ENCODE results near the gene SCIMP. TPM values are rescaled to one million over a fixed set of nuclear protein-coding genes. Genes with fewer than 3 reads are reported as not detected.
"Not testable (repeated sequence)": the region's sequence is repeated elsewhere in the genome, so short reads cannot be mapped to it uniquely, and the experiment has no call there.

The SCIMP gene
- total and polyA plus RNA-seq, 7 experiments from 2014 or later = 0.33 to 24.8 (median 1.4) TPM; not detected in 1

DNA sequence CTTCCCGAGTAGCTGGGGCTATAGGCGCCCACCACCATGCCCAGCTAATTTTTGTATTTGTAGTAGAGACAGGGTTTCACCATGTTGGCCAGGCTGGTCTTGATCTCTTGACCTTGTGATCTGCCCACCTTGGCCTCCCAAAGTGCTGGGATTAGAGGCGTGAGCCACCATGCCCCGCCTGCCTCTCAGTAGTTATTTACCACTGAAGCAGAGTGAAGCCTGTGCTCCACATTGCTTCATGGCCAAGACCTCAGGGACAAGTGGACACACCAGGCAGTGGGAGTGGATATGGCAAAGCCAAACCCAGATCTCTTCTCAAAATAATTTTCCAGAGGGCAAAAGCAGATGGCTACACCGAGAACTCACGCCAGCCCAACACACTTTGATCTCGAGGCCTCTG lies 1.2 kb downstream of the SCIMP start:
- POLR2A ChIA-PET; H3K9me3 ChIP-seq (ENCODE audit: control insufficient read depth in 2 of 3, low read length in 3 of 3); H3K36me3 ChIP-seq (ENCODE audit: control insufficient read depth in 2 of 3, insufficient read depth in 3 of 3, low read length in 3 of 3); H3K4me3 ChIP-seq (ENCODE audit: low read length); H3K27ac ChIP-seq (ENCODE audit: low read depth, low read length); H3K4me3 Mint-ChIP-seq; intact Hi-C loops (cut with micrococcal nuclease); H3K27me3 Mint-ChIP-seq; ATAC-seq; DNase-seq; H3K27me3 ChIP-seq (ENCODE audit: control insufficient read depth in 2 of 2, insufficient read depth in 2 of 2, low read length in 2 of 2); CTCF ChIA-PET; H3K9me3 Mint-ChIP-seq: not testable (repeated sequence)
- H3K27ac Mint-ChIP-seq = peak overlapping the region in 1 of 9 donors; percentile 17
- peaks cover 4 to 40% (median 23%) of the 10 kb centered on the region in 7 donors for H3K4me1 Mint-ChIP-seq
- peaks cover 4 to 26% of the 10 kb centered on the region in 2 donors for H3K4me1 ChIP-seq (ENCODE audit: control insufficient read depth in 2 of 2, insufficient read depth in 2 of 2, low read length in 2 of 2)
- peaks cover 0 to 31% (median 13%) of the 10 kb centered on the region in 5 donors for H3K36me3 Mint-ChIP-seq

DNA sequence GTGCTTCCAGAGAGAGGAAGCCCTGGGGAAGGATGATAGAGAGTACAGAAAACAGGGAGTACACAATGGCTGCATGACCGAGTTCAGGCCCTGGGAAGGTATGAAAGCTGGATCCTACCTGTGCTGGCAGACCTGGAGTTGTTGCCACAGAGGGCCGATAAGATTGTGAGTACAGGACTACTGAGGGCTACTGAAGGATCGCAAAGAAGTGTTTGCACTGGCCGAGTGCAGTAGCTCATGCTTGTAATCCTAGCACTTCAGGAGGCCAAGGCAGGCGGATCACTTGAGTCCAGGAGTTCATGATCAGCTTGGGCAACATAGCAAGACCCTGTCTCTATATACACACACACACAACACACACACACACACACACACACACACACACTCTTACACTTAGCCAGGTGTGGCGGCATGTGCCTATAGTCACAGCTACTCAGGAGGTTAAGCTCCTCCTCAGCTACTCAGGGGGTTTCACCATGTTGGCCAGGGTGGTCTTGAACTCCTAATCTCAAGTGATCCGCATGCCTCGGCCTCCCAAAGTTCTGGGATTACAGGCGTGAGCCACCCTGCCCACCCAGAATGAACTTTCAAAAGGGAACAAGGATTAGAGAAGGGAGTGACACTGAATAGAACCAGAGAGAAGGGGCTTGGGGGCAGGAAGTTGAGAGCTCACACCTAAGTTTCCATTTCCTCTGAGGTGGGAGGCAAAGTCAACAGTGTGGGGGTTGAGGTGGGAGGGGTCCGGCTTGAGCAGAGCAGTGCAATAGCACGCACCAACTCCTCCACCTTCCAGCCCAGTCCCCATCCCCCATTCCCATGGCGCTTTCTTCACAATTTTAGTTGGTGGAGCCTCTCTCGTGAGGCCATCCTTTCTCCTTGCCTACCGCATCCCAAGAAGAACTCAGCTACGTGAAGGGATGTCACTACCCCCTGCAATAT lies 7.5 kb downstream of the SCIMP start:
- H3K9me3 Mint-ChIP-seq = peaks cover 0 to 2% (median 0%) of the 10 kb centered on the region in 11 donors
- no peaks in the 10 kb centered on the region for H3K9me3 ChIP-seq (ENCODE audit: control insufficient read depth in 2 of 3, low read length in 3 of 3)
- H3K27me3 ChIP-seq (ENCODE audit: control insufficient read depth in 2 of 2, insufficient read depth in 2 of 2, low read length in 2 of 2) = no peaks in the 10 kb centered on the region
- H3K4me3 Mint-ChIP-seq = peak overlapping the region in 8 of 10 donors; percentile 38 to 64 (median 46)
- peaks cover 11 to 45% of the 10 kb centered on the region in 2 donors for H3K4me1 ChIP-seq (ENCODE audit: control insufficient read depth in 2 of 2, insufficient read depth in 2 of 2, low read length in 2 of 2)
- H3K36me3 Mint-ChIP-seq = peaks cover 0 to 51% (median 13%) of the 10 kb centered on the region in 5 donors
- H3K4me1 Mint-ChIP-seq = peaks cover 5 to 50% (median 32%) of the 10 kb centered on the region in 7 donors
- no peaks in the 10 kb centered on the region for H3K27me3 Mint-ChIP-seq
- peak in 2 of 9 donors; percentile 22 to 27 for DNase-seq
- peak overlapping the region in 8 of 9 donors; percentile 74 to 92 (median 79) for H3K27ac Mint-ChIP-seq
- H3K27ac ChIP-seq (ENCODE audit: low read depth, low read length) = no peak overlapping the region
- intact Hi-C loops (cut with micrococcal nuclease) = loop anchor here in 1 of 2 donors (2.0 kb wide), 1 partner anchor 16 kb away; no protein-coding TSS in a partner anchor
- ChIA-PET CTCF (interaction anchor here (0.8 to 1.2 kb wide), 2 partner anchors 10 to 15 kb away, joined by 4 to 5 read pairs; no protein-coding TSS in a partner anchor), POLR2A (interaction anchor here (1.0 to 1.8 kb wide), 5 partner anchors 10 to 56 kb away, joined by 3 to 9 read pairs (median 4); partner anchors contain the start of gene ZNF594)
- peak overlapping the region; percentile 33 for H3K4me3 ChIP-seq (ENCODE audit: low read length)
- ATAC-seq = peak; percentile 74
- H3K36me3 ChIP-seq (ENCODE audit: control insufficient read depth in 2 of 3, insufficient read depth in 3 of 3, low read length in 3 of 3) = peaks cover 0 to 6% (median 0%) of the 10 kb centered on the region in 3 experiments

DNA sequence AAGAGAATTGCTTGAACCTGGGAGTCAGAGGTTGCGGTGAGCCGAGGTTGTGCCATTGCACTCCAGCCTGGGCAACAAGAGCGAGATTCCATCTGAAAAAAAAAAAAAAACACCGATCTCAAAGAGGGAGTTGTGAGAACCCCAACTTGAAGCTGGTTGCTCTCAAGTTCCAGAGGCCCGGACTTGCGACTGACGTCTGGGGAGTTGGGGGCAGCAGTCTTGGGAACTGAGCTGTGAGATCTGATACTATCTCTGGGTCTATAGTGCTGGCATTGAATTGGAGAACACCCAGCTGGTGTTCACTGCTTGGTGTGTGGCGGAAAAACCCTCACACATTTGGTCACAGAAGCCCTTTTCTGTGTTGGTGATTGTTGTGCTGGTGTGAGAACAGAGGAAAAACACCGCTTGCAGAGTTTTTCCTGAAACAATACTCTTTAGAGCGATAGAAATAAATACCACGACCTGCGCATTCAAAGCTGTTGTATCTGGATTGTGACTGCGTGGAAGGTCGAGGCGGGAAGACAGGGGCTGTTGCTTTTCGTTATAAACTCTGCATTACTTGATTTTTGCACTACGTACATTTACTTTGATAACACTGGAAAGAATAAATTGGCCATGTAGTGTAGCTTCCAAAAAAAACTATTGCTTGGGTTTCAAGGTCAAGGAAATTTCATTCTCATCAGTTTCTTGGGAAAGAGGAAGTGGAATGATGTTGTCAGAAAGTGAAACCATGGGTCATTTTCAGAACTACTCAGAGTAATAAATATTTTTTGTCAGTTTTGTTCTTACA lies 8.8 kb downstream of the SCIMP start:
- ChIA-PET POLR2A (interaction anchor here (0.6 to 1.6 kb wide), 3 partner anchors 11 to 56 kb away, joined by 4 to 5 read pairs (median 4); partner anchors contain the start of gene RABEP1), CTCF (interaction anchor here (0.6 kb wide), 1 partner anchor 1210 kb away, joined by 4 read pairs; no protein-coding TSS in a partner anchor)
- H3K4me3 ChIP-seq (ENCODE audit: low read length) = no peak overlapping the region
- Mint-ChIP-seq H3K4me1 (peaks cover 5 to 58% (median 38%) of the 10 kb centered on the region in 7 donors), H3K27ac (peak overlapping the region in 5 of 9 donors; percentile 6 to 81 (median 73)), H3K9me3 (peaks cover 0 to 2% (median 0%) of the 10 kb centered on the region in 11 donors), H3K27me3 (no peaks in the 10 kb centered on the region), H3K4me3 (peak overlapping the region in 2 of 10 donors; percentile 5 to 59), H3K36me3 (peaks cover 0 to 52% (median 17%) of the 10 kb centered on the region in 5 donors)
- no peak overlapping the region for H3K27ac ChIP-seq (ENCODE audit: low read depth, low read length)
- H3K27me3 ChIP-seq (ENCODE audit: control insufficient read depth in 2 of 2, insufficient read depth in 2 of 2, low read length in 2 of 2) = no peaks in the 10 kb centered on the region
- ATAC-seq (peak; percentile 28), DNase-seq (no peak)
- H3K4me1 ChIP-seq (ENCODE audit: control insufficient read depth in 2 of 2, insufficient read depth in 2 of 2, low read length in 2 of 2) = peaks cover 11 to 58% of the 10 kb centered on the region in 2 donors
- no peaks in the 10 kb centered on the region for H3K9me3 ChIP-seq (ENCODE audit: control insufficient read depth in 2 of 3, low read length in 3 of 3)
- H3K36me3 ChIP-seq (ENCODE audit: control insufficient read depth in 2 of 3, insufficient read depth in 3 of 3, low read length in 3 of 3) = peaks cover 0 to 6% (median 0%) of the 10 kb centered on the region in 3 experiments
- intact Hi-C loops (cut with micrococcal nuclease) = loop anchor here in 1 of 2 donors (2.0 kb wide), 1 partner anchor 17 kb away; no protein-coding TSS in a partner anchor

DNA sequence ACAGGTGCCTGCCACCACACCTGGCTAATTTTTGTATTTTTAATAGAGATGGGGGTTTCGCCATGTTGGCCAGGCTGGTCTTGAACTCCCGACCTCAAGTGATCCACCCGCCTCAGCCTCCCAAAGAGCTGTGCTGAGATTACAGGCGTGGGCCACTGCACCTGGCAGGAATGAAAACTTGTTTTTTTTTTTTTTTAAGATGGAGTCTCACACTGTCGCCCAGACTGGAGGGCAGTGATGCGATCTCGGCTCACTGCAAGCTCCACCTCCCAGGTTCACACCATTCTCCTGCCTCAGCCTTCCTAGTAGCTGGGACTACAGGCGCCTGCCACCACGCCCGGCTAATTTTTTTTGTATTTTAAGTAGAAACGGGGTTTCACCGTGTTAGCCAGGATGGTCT lies 12.7 kb downstream of the SCIMP start:
- H3K4me1 Mint-ChIP-seq = peaks cover 0 to 38% (median 30%) of the 10 kb centered on the region in 7 donors
- H3K27ac ChIP-seq (ENCODE audit: low read depth, low read length); POLR2A ChIA-PET; H3K9me3 ChIP-seq (ENCODE audit: control insufficient read depth in 2 of 3, low read length in 3 of 3); H3K4me3 ChIP-seq (ENCODE audit: low read length); intact Hi-C loops (cut with micrococcal nuclease); H3K27me3 ChIP-seq (ENCODE audit: control insufficient read depth in 2 of 2, insufficient read depth in 2 of 2, low read length in 2 of 2); CTCF ChIA-PET; H3K4me3 Mint-ChIP-seq; DNase-seq; H3K9me3 Mint-ChIP-seq; H3K27me3 Mint-ChIP-seq; H3K36me3 ChIP-seq (ENCODE audit: control insufficient read depth in 2 of 3, insufficient read depth in 3 of 3, low read length in 3 of 3); ATAC-seq: not testable (repeated sequence)
- peaks cover 2 to 33% of the 10 kb centered on the region in 2 donors for H3K4me1 ChIP-seq (ENCODE audit: control insufficient read depth in 2 of 2, insufficient read depth in 2 of 2, low read length in 2 of 2)
- H3K36me3 Mint-ChIP-seq = peaks cover 0 to 36% (median 12%) of the 10 kb centered on the region in 5 donors
- peak overlapping the region in 4 of 9 donors; percentile 2 to 89 (median 45) for H3K27ac Mint-ChIP-seq

DNA sequence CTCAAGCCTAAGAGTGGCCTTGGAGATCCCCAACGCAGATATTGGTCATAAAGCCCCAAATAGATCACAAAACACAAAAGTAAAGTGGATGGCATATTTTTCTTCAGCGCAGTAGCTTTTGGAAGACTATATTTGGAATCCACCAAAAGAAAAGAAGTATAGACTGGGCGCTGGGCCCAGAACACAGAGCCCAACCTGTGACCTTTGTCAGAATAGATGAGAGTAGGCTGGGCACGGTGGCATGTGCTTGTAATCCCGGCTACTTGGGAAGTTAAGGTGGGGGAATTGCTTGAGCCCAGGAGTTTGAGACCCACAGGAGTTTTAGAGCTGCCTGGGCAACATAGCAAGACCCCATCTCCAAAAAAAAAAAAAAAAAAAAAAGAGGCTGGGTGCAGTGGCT lies 14.6 kb downstream of the SCIMP start:
- Mint-ChIP-seq H3K4me1 (peaks cover 0 to 24% (median 17%) of the 10 kb centered on the region in 7 donors), H3K27ac (peak overlapping the region in 4 of 9 donors; percentile 7 to 62 (median 18)), H3K36me3 (peaks cover under 1 to 36% (median 11%) of the 10 kb centered on the region in 5 donors), H3K27me3 (no peaks in the 10 kb centered on the region), H3K4me3 (peak overlapping the region in 1 of 10 donors; percentile 8), H3K9me3 (no peaks in the 10 kb centered on the region)
- DNase-seq (no peak), ATAC-seq (no peak)
- CTCF ChIA-PET = no interaction called here
- no peak overlapping the region for H3K4me3 ChIP-seq (ENCODE audit: low read length)
- POLR2A ChIA-PET = no interaction called here
- peaks cover 0 to 10% (median 0%) of the 10 kb centered on the region in 3 experiments for H3K36me3 ChIP-seq (ENCODE audit: control insufficient read depth in 2 of 3, insufficient read depth in 3 of 3, low read length in 3 of 3)
- no peaks in the 10 kb centered on the region for H3K27me3 ChIP-seq (ENCODE audit: control insufficient read depth in 2 of 2, insufficient read depth in 2 of 2, low read length in 2 of 2)
- no peak overlapping the region for H3K27ac ChIP-seq (ENCODE audit: low read depth, low read length)
- intact Hi-C loops (cut with micrococcal nuclease) = no loop called here
- no peaks in the 10 kb centered on the region for H3K9me3 ChIP-seq (ENCODE audit: control insufficient read depth in 2 of 3, low read length in 3 of 3)
- peaks cover 0 to 17% of the 10 kb centered on the region in 2 donors for H3K4me1 ChIP-seq (ENCODE audit: control insufficient read depth in 2 of 2, insufficient read depth in 2 of 2, low read length in 2 of 2)

DNA sequence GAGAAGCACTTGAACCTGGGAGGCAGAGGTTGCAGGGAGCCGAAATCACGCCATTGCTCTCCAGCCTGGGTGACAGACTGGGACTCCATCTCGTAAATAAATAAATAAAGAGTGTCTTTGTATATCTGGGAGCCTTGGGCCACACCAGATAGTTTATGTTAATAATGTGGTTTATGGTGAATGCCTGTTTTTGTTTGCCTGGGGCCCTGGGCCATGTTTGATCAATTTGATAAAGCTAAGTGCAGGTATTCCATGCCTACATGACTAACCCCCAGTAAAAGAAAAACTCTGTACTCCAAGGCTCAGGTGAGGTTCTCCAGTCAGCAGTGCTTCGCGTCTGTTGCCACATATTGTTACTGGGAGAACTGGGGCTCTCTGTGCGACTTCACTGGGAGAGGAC lies 15.1 kb downstream of the SCIMP start:
- ChIA-PET POLR2A (no interaction called here), CTCF (no interaction called here)
- H3K4me1 Mint-ChIP-seq = peaks cover 0 to 20% (median 14%) of the 10 kb centered on the region in 7 donors
- H3K9me3 Mint-ChIP-seq = no peaks in the 10 kb centered on the region
- Histone ChIP-seq H3K4me1 (ENCODE audit: control insufficient read depth in 2 of 2, insufficient read depth in 2 of 2, low read length in 2 of 2) (peaks cover 0 to 17% of the 10 kb centered on the region in 2 donors), H3K9me3 (ENCODE audit: control insufficient read depth in 2 of 3, low read length in 3 of 3) (no peaks in the 10 kb centered on the region), H3K27ac (ENCODE audit: low read depth, low read length) (no peak overlapping the region), H3K4me3 (ENCODE audit: low read length) (no peak overlapping the region), H3K36me3 (ENCODE audit: control insufficient read depth in 2 of 3, insufficient read depth in 3 of 3, low read length in 3 of 3) (peaks cover 0 to 10% (median 0%) of the 10 kb centered on the region in 3 experiments), H3K27me3 (ENCODE audit: control insufficient read depth in 2 of 2, insufficient read depth in 2 of 2, low read length in 2 of 2) (no peaks in the 10 kb centered on the region)
- H3K27me3 Mint-ChIP-seq = no peaks in the 10 kb centered on the region
- peak overlapping the region in 1 of 10 donors; percentile 8 for H3K4me3 Mint-ChIP-seq
- DNase-seq (no peak), ATAC-seq (no peak)
- peaks cover 4 to 36% (median 12%) of the 10 kb centered on the region in 5 donors for H3K36me3 Mint-ChIP-seq
- intact Hi-C loops (cut with micrococcal nuclease) = no loop called here
- H3K27ac Mint-ChIP-seq = peak overlapping the region in 3 of 9 donors; percentile 23 to 62 (median 33)
